Lower lobe of right lung (tissue), 2 donors: ENCODE data around the gene RHBDF1. TPM values are rescaled to one million over a fixed set of nuclear protein-coding genes. Genes with fewer than 3 reads are reported as not detected.

Source experiments
- ATAC-seq, 2 donors: fragments of 200-7000 bp; cut with Tn5 transposase; one replicate each; pipeline ENCODE4 v1.9.1; 2020 to 2022; ENCODE audit warnings: mild to moderate bottlenecking in 2 of 2, moderate library complexity in 2 of 2
- DNase-seq: peaks from one replicate; pipeline ENCODE4 v3.0.0-alpha.2; 2020
- H3K27ac ChIP-seq: fragments of 200-600 bp; one replicate; pipeline ENCODE4 v1.8.0; 2022
- H3K27me3 ChIP-seq: fragments of 200-600 bp; one replicate; pipeline ENCODE4 v1.8.0; 2022; ENCODE audit warnings: low read depth
- H3K36me3 ChIP-seq: fragments of 200-600 bp; one replicate; pipeline ENCODE4 v1.8.0; 2022; ENCODE audit warnings: mild to moderate bottlenecking
- H3K4me1 ChIP-seq: fragments of 200-600 bp; one replicate; pipeline ENCODE4 v1.8.0; 2022
- H3K4me3 ChIP-seq: fragments of 200-600 bp; one replicate; pipeline ENCODE4 v1.8.0; 2022; ENCODE audit warnings: mild to moderate bottlenecking
- H3K9me3 ChIP-seq: fragments of 200-600 bp; one replicate; pipeline ENCODE4 v1.8.0; 2022
- intact Hi-C: fragments of 100-400 bp; cut with DNase I; formaldehyde crosslinking; loops from one replicate; pipeline ENCODE4 v1.11.0; 2022
- total RNA-seq: library from RNA; stranded (reverse); fragmentation: NEBNext Ultra II Directional; extraction: Animal tissue kit (Norgen Biotek cat#: 25700); gene quantifications from one replicate; pipeline ENCODE4 v1.2.1, GENCODE V29; 2021
- TF ChIP-seq, protein P1 (sequence below): fragments of 200-600 bp; IDR thresholded peaks from one replicate; pipeline ENCODE4 v1.8.0; 2022; ENCODE audit warnings: antibody characterized with exemption, mild to moderate bottlenecking
- donor health status: DM: no; HTN: yes; CAD: no; lungs with severe emphysema.

RHBDF1 gene
- total RNA-seq, 1 donor from 2014 or later, result 35.9 TPM

DNA sequence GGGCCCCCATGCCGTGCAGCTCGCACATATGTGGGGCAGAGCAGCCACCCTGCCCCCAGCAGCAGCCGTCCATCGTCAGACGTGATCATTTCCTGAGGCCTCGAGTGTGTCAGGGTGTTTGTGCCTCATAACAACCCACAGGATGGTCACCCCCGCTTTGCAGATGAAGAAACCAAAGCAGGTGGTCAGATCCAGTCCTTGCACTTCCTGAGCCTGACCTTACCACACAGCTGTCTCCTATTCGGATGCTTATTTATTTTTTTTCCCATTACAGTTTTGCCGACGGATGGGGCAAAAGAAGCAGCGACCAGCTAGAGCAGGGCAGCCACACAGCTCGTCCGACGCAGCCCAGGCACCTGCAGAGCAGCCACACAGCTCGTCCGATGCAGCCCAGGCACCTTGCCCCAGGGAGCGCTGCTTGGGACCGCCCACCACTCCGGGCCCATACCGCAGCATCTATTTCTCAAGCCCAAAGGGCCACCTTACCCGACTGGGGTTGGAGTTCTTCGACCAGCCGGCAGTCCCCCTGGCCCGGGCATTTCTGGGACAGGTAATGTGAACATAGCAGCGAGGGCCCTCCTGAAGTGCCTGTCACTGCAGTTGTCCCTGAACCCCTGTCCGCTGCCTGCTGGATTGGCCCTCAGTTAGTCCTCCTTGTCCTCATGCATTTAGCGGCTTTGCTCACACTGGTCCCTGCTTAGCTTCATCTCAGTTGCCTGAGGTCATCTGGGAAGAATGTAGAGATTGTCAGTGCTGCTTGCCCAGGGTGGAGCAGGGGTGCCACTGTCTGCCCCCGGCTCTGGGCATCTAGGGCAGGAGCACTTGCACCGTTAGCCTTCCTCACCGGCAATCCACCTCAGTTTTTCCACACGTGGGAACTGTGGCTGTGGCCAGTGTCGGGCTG lies 7.0 kb upstream of the RHBDF1 start:
- TF ChIP-seq, protein P1, sequence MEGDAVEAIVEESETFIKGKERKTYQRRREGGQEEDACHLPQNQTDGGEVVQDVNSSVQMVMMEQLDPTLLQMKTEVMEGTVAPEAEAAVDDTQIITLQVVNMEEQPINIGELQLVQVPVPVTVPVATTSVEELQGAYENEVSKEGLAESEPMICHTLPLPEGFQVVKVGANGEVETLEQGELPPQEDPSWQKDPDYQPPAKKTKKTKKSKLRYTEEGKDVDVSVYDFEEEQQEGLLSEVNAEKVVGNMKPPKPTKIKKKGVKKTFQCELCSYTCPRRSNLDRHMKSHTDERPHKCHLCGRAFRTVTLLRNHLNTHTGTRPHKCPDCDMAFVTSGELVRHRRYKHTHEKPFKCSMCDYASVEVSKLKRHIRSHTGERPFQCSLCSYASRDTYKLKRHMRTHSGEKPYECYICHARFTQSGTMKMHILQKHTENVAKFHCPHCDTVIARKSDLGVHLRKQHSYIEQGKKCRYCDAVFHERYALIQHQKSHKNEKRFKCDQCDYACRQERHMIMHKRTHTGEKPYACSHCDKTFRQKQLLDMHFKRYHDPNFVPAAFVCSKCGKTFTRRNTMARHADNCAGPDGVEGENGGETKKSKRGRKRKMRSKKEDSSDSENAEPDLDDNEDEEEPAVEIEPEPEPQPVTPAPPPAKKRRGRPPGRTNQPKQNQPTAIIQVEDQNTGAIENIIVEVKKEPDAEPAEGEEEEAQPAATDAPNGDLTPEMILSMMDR, result no peak
- Histone ChIP-seq H3K4me3 (peak overlapping the region; percentile 92), H3K27me3 (no peaks in the 10 kb centered on the region), H3K36me3 (peaks cover 24% of the 10 kb centered on the region), H3K4me1 (peaks cover 54% of the 10 kb centered on the region), H3K9me3 (no peaks in the 10 kb centered on the region), H3K27ac (peak overlapping the region; percentile 94)
- intact Hi-C loops, result no loop called here
- ATAC-seq (no peak), DNase-seq (no peak)

DNA sequence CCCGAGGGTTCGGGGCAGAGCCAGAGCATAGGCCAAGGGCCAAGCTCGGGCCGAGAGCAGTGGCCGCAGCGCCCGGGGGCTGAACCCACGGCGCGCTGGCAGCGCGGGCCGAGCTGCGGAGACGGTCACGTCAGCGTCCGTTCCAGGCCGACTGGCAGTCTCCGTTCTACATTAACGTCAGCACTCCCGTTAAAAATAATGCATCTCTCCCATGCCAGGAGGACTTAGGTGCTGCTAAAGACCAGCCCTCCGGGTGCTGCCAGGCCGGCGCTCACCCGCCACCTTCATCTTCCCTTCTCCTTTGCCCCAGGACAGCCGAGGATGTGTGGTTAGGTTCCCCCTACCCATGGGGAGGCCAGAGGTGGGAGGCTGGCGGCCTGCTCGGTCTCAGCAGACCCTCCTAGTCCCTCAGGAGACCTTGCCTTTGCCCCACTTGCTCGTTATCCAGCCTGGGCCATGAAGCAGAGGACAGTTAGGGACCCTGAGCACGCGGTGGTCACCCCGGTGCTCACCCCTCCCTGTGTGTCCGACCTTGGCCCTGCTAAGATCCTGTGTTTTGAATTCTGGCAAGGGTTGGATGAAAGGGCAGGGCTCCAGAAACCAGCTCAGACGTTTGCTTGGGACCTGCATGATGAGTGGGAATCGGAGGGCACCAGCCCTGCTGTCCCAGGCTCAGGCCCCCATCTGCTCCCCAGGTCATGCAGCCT lies 6.2 kb upstream of the RHBDF1 start:
- Histone ChIP-seq H3K4me1 (peaks cover 54% of the 10 kb centered on the region), H3K4me3 (peak overlapping the region; percentile 92), H3K27ac (peak overlapping the region; percentile 94), H3K9me3 (no peaks in the 10 kb centered on the region), H3K27me3 (no peaks in the 10 kb centered on the region), H3K36me3 (peaks cover 24% of the 10 kb centered on the region)
- ATAC-seq, result peak in 1 of 2 donors; percentile 1
- intact Hi-C loops, result no loop called here
- TF ChIP-seq, protein P1, result no peak
- no peak for DNase-seq

DNA sequence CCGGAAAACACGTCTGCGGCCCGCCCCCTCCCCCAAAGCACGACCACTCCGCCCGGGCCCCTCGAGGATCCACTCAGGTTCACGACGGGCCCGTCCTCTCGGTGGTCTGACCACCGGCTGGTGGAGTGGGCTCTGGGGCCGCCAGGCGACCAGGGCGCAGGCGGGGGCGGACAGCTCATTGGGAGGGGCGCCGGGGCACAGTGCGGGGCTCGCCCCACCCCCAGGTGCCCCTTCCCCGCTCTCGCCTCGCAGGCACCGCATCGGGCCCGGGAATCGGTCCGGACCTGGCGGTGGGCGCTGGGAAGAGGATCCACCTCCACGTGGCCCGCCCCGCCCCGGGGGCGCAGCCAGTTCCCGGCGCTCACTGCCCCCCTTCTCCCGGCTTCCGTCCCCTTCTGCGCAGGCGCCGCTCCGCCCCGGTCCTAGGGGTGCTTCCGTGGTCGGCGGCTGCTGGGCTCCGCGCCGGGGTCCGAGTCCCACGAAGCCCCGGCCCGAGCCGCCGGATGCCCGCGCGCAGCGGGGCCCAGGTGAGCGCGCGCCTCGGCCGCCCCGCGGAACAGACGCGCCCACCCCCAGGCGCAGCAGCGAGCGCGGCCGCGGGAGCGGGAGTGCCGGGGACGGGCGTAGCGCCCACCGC lies 5.5 kb upstream of the RHBDF1 start, which contains the start of gene MPG:
TSS of gene MPG (plus strand) at position 419 of the 637 bp plus-strand sequence. CDS start at position 504, 85 bp downstream.
- ATAC-seq, result peak; percentile 88 to 91
- Histone ChIP-seq H3K27me3 (no peaks in the 10 kb centered on the region), H3K36me3 (peaks cover 21% of the 10 kb centered on the region), H3K27ac (peak within 1 kb of the TSS; percentile 94), H3K9me3 (no peaks in the 10 kb centered on the region), H3K4me1 (peaks cover 58% of the 10 kb centered on the region), H3K4me3 (peak within 1 kb of the TSS; percentile 92)
- DNase-seq, result peak; percentile 88
- TF ChIP-seq, protein P1, result no peak
- intact Hi-C loops, result no loop called here

DNA sequence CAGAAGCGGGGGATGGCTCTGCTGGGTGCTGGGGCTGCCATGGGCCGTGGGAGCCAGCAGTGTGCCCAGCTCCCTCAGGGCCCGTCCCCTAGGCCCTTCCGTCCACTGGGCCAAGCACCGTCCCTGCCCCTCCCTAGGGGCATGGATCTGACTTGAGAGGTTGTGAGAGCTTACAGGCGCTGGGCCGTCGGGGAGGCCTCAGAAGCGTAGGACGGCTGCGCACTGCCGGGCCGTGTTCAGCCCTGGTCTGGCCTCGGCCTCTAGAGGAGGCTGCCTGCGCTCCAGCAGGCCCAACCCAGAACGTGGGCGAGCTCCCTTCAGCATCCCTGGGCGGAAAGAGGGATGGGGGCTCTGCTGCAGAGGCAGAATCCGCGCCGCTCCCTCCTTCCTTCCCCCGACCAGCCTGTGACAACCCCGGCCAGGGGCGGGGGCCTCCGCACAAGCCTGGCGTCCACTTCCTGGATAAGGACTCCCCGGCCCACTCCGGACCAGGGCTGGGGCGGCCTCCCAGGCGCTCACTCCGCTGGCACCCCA lies 4.9 kb upstream of the RHBDF1 start:
- intact Hi-C loops, result no loop called here
- Histone ChIP-seq H3K9me3 (no peaks in the 10 kb centered on the region), H3K27ac (peak overlapping the region; percentile 94), H3K4me1 (peaks cover 62% of the 10 kb centered on the region), H3K4me3 (peak overlapping the region; percentile 92), H3K27me3 (no peaks in the 10 kb centered on the region), H3K36me3 (peaks cover 21% of the 10 kb centered on the region)
- ATAC-seq, result peak; percentile 60 to 65
- peak; percentile 77 for DNase-seq
- TF ChIP-seq, protein P1, result no peak
